GM18511 (cell line): ENCODE data around the gene CCDC60.

Source experiments
- ATAC-seq: cut with Tn5 transposase; IDR thresholded peaks from one replicate; pipeline ENCODE4 v1.9.1; 2021; ENCODE audit warnings: mild to moderate bottlenecking, moderate library complexity; ENCODE audit not compliant: unreplicated experiment

Gene CCDC60

GRCh38 chr12:119334430-119335170, at the start of gene CCDC60:
Gene CCDC60, plus strand, starts transcription at chr12:119334729. Its CDS starts 448 bp downstream, at chr12:119335177.
- ATAC-seq = no peak

- ATAC-seq = no peak
These were observed 46.0 kb upstream of the CCDC60 start for GRCh38 chr12:119288576-119288975.

GRCh38 chr12:119292893-119293630, 41.5 kb upstream of the CCDC60 start:
- no peak for ATAC-seq

- no peak for ATAC-seq
These were observed 40.3 kb upstream of the CCDC60 start for GRCh38 chr12:119294211-119294610.

GRCh38 chr12:119296535-119296934, 38.0 kb upstream of the CCDC60 start:
- no peak for ATAC-seq

GRCh38 chr12:119299130-119299529, 35.4 kb upstream of the CCDC60 start:
- no peak for ATAC-seq

GRCh38 chr12:119301379-119301778, 33.1 kb upstream of the CCDC60 start:
- no peak for ATAC-seq

- ATAC-seq = no peak
These were observed 32.0 kb upstream of the CCDC60 start for GRCh38 chr12:119302451-119303080.

GRCh38 chr12:119306593-119306992, 27.9 kb upstream of the CCDC60 start:
- no peak for ATAC-seq

GRCh38 chr12:119307747-119308146, 26.8 kb upstream of the CCDC60 start:
- ATAC-seq = no peak

GRCh38 chr12:119308708-119309456, 25.6 kb upstream of the CCDC60 start:
- no peak for ATAC-seq

GRCh38 chr12:119311878-119312277, 22.7 kb upstream of the CCDC60 start:
- no peak for ATAC-seq

- no peak for ATAC-seq
These were observed 21.6 kb upstream of the CCDC60 start for GRCh38 chr12:119312904-119313303.

- ATAC-seq = no peak
These were observed 20.2 kb upstream of the CCDC60 start for GRCh38 chr12:119314290-119314689.

GRCh38 chr12:119319638-119320037, 14.9 kb upstream of the CCDC60 start:
- ATAC-seq = no peak

- ATAC-seq = no peak
These were observed 13.9 kb upstream of the CCDC60 start for GRCh38 chr12:119320678-119321077.

- ATAC-seq = no peak
These were observed 12.2 kb upstream of the CCDC60 start for GRCh38 chr12:119322301-119322723.

GRCh38 chr12:119325813-119326212, 8.7 kb upstream of the CCDC60 start:
- no peak for ATAC-seq

GRCh38 chr12:119326341-119326740, 8.2 kb upstream of the CCDC60 start:
- ATAC-seq = no peak

- no peak for ATAC-seq
These were observed 7.1 kb upstream of the CCDC60 start for GRCh38 chr12:119327471-119327870.

- no peak for ATAC-seq
These were observed 6.4 kb upstream of the CCDC60 start for GRCh38 chr12:119328111-119328510.
